K562 (cell line): ENCODE results near the gene MBOAT7. TPM values are rescaled to one million over a fixed set of nuclear protein-coding genes. Genes with fewer than 3 reads are reported as not detected.

Experiments used
- ASH1L ChIP-seq: fragments of 450-650 bp; IDR thresholded peaks from 2 replicates; pipeline ENCODE4 v1.6.1; 2018; ENCODE audit warnings: borderline replicate concordance, mild to moderate bottlenecking, low read depth; ENCODE audit not compliant: partially characterized antibody
- E2F5 ChIP-seq: sonication (generic); formaldehyde crosslinking; IDR thresholded peaks from 2 replicates; pipeline ENCODE4 v1.8.0; 2022; ENCODE audit warnings: mild to moderate bottlenecking, missing genetic modification reagents
- ELK3 ChIP-seq: fragments of 450-650 bp; formaldehyde crosslinking; IDR thresholded peaks from 2 replicates; pipeline ENCODE4 v1.4.0; 2020; ENCODE audit warnings: mild to moderate bottlenecking
- EP400 ChIP-seq: fragments of 450-650 bp; IDR thresholded peaks from 2 replicates; pipeline ENCODE4 v1.6.1; 2017; ENCODE audit warnings: antibody characterized with exemption, mild to moderate bottlenecking, moderate library complexity
- GMEB1 ChIP-seq: fragments of 250-450 bp; sonication (Bioruptor Pico); IDR thresholded peaks from 2 replicates; pipeline ENCODE4 v1.4.0; 2020; ENCODE audit warnings: mild to moderate bottlenecking
- NFE2L1 ChIP-seq: fragments of 450-650 bp; IDR thresholded peaks from 2 replicates; pipeline ENCODE4 v1.6.1; 2016; ENCODE audit warnings: missing genetic modification characterization, low read depth, mild to moderate bottlenecking, missing compliant biosample characterization, moderate library complexity, borderline replicate concordance
- SMARCC2 ChIP-seq: fragments of 450-650 bp; IDR thresholded peaks from 2 replicates; pipeline ENCODE4 v1.6.1; 2017; ENCODE audit warnings: antibody characterized with exemption, moderate library complexity, mild to moderate bottlenecking, low read depth
- STAT5B ChIP-seq: fragments of 250-450 bp; sonication (Bioruptor Pico); IDR thresholded peaks from 2 replicates; pipeline ENCODE4 v1.8.0; 2021; ENCODE audit warnings: mild to moderate bottlenecking, inconsistent platforms
- ZNF586 ChIP-seq: fragments of 450-650 bp; formaldehyde crosslinking; conservative IDR thresholded peaks from 2 replicates; pipeline ENCODE4 v1.4.0; 2020; ENCODE audit warnings: mild to moderate bottlenecking, moderate library complexity
- ZZZ3 ChIP-seq: fragments of 450-650 bp; IDR thresholded peaks from 2 replicates; pipeline ENCODE4 v1.6.1; 2016; ENCODE audit warnings: antibody characterized with exemption, mild to moderate bottlenecking, moderate library complexity
- polyA plus RNA-seq, 8 experiments: library from polyadenylated mRNA; depleted of rRNA in 4 of 8; stranded (reverse) in 5 of 8; unstranded in 3 of 8; fragments of >200 nt; fragmentation: Nextera tagmentation in 2 of 8; fragmentation: Illumina TruSeq in 1 of 8; extraction: Ambion mirVana in 2 of 8; extraction: Trizol in 1 of 8; gene quantifications; 2 replicates each; pipeline versions ENCODE4 v1.2.1 to v1.2.3, GENCODE V29; 2011 to 2014; ENCODE audit warnings: inconsistent platforms in 1 of 8, missing spikeins in 1 of 8
- total RNA-seq, 7 experiments: library from RNA; depleted of rRNA in 6 of 7; stranded (reverse); fragments of >200 nt in 6 of 7; fragmentation: Illumina TruSeq in 2 of 7; extraction: Trizol in 2 of 7; gene quantifications; 2 replicates each; pipeline versions ENCODE4 v1.2.1 to v1.2.3, GENCODE V29; 2011 to 2021; ENCODE audit warnings: low replicate concordance in 1 of 7
- TF ChIP-seq, protein P1 (sequence below): fragments of 450-650 bp; conservative IDR thresholded peaks from 2 replicates; pipeline ENCODE4 v1.6.1; 2016; ENCODE audit warnings: missing genetic modification characterization, low read depth, mild to moderate bottlenecking, missing compliant biosample characterization, moderate library complexity
- TF ChIP-seq, protein P2 (sequence below), 2 experiments: fragments of 450-650 bp in 1 of 2; sonication (generic) in 1 of 2; formaldehyde crosslinking in 1 of 2; IDR thresholded peaks in 1 of 2; conservative IDR thresholded peaks in 1 of 2; 2 replicates each; pipeline versions ENCODE4 v1.6.1 to v1.8.1; 2016 to 2023; ENCODE audit warnings: mild to moderate bottlenecking in 2 of 2, moderate library complexity in 2 of 2, inconsistent platforms in 1 of 2, missing genetic modification reagents in 1 of 2
- TF ChIP-seq, protein P3 (sequence below), 2 experiments: fragments of 450-650 bp; IDR thresholded peaks; 2 replicates each; pipeline ENCODE4 v1.6.1; 2018; ENCODE audit warnings: mild to moderate bottlenecking in 2 of 2, low read depth in 1 of 2; ENCODE audit not compliant: partially characterized antibody in 2 of 2

The MBOAT7 gene
- total and polyA plus RNA-seq, 9 of the 15 experiments (the other 6 are each of a cell fraction or from before 2014, with no cell fraction given): 1.4 to 153 (median 56.1) TPM

- TF ChIP-seq ELK3 (CRISPR knock-in tag) (no peak), E2F5 (CRISPR knock-in tag) (no peak), ZNF586 (CRISPR knock-in tag) (no peak), GMEB1 (CRISPR knock-in tag) (0 out of 2 replicates have a peak, but pooled peaks have one; percentile 41), ZZZ3 (no peak), SMARCC2 (no peak), STAT5B (CRISPR knock-in tag) (no peak), NFE2L1 (tag) (no peak), ASH1L (peak; percentile 99), EP400 (no peak)
- TF ChIP-seq, protein P1, sequence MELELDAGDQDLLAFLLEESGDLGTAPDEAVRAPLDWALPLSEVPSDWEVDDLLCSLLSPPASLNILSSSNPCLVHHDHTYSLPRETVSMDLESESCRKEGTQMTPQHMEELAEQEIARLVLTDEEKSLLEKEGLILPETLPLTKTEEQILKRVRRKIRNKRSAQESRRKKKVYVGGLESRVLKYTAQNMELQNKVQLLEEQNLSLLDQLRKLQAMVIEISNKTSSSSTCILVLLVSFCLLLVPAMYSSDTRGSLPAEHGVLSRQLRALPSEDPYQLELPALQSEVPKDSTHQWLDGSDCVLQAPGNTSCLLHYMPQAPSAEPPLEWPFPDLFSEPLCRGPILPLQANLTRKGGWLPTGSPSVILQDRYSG: no peak
- TF ChIP-seq, protein P2, sequence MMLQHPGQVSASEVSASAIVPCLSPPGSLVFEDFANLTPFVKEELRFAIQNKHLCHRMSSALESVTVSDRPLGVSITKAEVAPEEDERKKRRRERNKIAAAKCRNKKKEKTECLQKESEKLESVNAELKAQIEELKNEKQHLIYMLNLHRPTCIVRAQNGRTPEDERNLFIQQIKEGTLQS (IDR thresholded peaks at IDR 0.05): no peak
- TF ChIP-seq, protein P2 (CRISPR knock-in tag; conservative IDR thresholded peaks at IDR 0.05): no peak
- TF ChIP-seq, protein P3, sequence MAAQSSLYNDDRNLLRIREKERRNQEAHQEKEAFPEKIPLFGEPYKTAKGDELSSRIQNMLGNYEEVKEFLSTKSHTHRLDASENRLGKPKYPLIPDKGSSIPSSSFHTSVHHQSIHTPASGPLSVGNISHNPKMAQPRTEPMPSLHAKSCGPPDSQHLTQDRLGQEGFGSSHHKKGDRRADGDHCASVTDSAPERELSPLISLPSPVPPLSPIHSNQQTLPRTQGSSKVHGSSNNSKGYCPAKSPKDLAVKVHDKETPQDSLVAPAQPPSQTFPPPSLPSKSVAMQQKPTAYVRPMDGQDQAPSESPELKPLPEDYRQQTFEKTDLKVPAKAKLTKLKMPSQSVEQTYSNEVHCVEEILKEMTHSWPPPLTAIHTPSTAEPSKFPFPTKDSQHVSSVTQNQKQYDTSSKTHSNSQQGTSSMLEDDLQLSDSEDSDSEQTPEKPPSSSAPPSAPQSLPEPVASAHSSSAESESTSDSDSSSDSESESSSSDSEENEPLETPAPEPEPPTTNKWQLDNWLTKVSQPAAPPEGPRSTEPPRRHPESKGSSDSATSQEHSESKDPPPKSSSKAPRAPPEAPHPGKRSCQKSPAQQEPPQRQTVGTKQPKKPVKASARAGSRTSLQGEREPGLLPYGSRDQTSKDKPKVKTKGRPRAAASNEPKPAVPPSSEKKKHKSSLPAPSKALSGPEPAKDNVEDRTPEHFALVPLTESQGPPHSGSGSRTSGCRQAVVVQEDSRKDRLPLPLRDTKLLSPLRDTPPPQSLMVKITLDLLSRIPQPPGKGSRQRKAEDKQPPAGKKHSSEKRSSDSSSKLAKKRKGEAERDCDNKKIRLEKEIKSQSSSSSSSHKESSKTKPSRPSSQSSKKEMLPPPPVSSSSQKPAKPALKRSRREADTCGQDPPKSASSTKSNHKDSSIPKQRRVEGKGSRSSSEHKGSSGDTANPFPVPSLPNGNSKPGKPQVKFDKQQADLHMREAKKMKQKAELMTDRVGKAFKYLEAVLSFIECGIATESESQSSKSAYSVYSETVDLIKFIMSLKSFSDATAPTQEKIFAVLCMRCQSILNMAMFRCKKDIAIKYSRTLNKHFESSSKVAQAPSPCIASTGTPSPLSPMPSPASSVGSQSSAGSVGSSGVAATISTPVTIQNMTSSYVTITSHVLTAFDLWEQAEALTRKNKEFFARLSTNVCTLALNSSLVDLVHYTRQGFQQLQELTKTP (IDR thresholded peaks at IDR 0.05; ENCODE audit: low read depth in 1 of 2, partially characterized antibody in 2 of 2): no peak
Measured at GRCh38 chr19:54136864-54137698, 52.3 kb downstream of the MBOAT7 start (continued).
